Liver (tissue), 3 donors: Measurements from ENCODE around the gene APOD.

Experiments
- RXRA ChIP-seq, 2 donors: IDR thresholded peaks; 2 replicates each; pipeline ENCODE4 v1.6.1; 2017 to 2018; ENCODE audit warnings: antibody characterized with exemption in 2 of 2, mild to moderate bottlenecking in 1 of 2
- TAF1 ChIP-seq: conservative IDR thresholded peaks from 2 replicates; pipeline ENCODE4 v1.6.1; 2016; ENCODE audit warnings: antibody characterized with exemption, mild to moderate bottlenecking
- TF ChIP-seq, protein P1 (sequence below): fragments of 150-350 bp; IDR thresholded peaks from 2 replicates; pipeline ENCODE4 v1.5.1; 2017; ENCODE audit warnings: improper control_type of control experiment, low read depth, low read length; ENCODE audit not compliant: missing input control
- TF ChIP-seq, protein P2 (sequence below): IDR thresholded peaks from 2 replicates; pipeline ENCODE4 v1.6.1; 2016; ENCODE audit warnings: antibody characterized with exemption
- TF ChIP-seq, protein P3 (sequence below): IDR thresholded peaks from 2 replicates; pipeline ENCODE4 v1.6.1; 2016; ENCODE audit warnings: antibody characterized with exemption, mild to moderate bottlenecking
- donor health status: healthy.
- donor health status: healthy.

DNA sequence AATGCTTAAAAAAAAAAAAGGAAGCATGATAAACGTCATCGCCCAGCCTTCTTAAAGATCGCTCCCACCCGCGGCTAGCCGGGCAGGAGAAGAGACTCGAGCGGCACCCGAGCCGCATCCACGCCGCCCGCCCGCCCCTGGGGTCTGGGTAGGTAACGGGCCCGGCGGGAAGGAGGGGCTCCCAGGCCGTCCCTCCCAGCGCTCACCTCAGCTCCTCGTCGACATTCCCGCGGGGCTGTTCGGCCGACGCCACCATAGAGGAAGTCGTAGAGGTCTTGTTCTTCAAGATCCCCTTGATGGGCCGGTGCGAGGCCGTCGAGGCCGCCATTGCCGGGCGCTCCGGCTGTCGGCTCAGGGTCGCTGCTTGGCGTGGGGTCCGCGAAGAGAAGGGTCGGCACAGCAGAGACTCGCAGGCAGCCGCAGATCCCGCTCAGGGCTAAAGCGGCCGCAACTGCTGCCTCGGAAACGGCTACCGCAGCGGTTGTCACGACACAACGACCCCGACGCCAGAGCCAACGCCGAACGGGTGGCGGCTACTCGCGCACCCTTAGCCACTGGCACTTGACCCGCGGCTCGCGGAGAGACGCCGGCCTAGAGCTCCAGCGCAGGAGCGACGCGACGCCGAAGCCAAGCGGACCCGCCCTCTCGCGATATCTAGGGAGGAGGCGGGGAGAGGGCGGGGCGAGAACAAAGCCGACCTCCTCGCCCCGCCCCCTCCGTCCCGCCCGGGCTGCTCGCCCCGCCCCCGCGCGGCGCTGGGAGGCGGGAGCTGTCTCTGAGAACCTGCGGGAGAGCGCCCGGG is 40.8 kb downstream of the APOD start, which contains the start of gene PPP1R2:
- TF ChIP-seq, protein P1, sequence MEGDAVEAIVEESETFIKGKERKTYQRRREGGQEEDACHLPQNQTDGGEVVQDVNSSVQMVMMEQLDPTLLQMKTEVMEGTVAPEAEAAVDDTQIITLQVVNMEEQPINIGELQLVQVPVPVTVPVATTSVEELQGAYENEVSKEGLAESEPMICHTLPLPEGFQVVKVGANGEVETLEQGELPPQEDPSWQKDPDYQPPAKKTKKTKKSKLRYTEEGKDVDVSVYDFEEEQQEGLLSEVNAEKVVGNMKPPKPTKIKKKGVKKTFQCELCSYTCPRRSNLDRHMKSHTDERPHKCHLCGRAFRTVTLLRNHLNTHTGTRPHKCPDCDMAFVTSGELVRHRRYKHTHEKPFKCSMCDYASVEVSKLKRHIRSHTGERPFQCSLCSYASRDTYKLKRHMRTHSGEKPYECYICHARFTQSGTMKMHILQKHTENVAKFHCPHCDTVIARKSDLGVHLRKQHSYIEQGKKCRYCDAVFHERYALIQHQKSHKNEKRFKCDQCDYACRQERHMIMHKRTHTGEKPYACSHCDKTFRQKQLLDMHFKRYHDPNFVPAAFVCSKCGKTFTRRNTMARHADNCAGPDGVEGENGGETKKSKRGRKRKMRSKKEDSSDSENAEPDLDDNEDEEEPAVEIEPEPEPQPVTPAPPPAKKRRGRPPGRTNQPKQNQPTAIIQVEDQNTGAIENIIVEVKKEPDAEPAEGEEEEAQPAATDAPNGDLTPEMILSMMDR: no peak
- no peak for TF ChIP-seq RXRA (IDR thresholded peaks at IDR 0.05)
- TF ChIP-seq TAF1: peak; percentile 76
- TF ChIP-seq, protein P2, sequence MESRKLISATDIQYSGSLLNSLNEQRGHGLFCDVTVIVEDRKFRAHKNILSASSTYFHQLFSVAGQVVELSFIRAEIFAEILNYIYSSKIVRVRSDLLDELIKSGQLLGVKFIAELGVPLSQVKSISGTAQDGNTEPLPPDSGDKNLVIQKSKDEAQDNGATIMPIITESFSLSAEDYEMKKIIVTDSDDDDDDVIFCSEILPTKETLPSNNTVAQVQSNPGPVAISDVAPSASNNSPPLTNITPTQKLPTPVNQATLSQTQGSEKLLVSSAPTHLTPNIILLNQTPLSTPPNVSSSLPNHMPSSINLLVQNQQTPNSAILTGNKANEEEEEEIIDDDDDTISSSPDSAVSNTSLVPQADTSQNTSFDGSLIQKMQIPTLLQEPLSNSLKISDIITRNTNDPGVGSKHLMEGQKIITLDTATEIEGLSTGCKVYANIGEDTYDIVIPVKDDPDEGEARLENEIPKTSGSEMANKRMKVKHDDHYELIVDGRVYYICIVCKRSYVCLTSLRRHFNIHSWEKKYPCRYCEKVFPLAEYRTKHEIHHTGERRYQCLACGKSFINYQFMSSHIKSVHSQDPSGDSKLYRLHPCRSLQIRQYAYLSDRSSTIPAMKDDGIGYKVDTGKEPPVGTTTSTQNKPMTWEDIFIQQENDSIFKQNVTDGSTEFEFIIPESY: peak; percentile 98
- TF ChIP-seq, protein P3, sequence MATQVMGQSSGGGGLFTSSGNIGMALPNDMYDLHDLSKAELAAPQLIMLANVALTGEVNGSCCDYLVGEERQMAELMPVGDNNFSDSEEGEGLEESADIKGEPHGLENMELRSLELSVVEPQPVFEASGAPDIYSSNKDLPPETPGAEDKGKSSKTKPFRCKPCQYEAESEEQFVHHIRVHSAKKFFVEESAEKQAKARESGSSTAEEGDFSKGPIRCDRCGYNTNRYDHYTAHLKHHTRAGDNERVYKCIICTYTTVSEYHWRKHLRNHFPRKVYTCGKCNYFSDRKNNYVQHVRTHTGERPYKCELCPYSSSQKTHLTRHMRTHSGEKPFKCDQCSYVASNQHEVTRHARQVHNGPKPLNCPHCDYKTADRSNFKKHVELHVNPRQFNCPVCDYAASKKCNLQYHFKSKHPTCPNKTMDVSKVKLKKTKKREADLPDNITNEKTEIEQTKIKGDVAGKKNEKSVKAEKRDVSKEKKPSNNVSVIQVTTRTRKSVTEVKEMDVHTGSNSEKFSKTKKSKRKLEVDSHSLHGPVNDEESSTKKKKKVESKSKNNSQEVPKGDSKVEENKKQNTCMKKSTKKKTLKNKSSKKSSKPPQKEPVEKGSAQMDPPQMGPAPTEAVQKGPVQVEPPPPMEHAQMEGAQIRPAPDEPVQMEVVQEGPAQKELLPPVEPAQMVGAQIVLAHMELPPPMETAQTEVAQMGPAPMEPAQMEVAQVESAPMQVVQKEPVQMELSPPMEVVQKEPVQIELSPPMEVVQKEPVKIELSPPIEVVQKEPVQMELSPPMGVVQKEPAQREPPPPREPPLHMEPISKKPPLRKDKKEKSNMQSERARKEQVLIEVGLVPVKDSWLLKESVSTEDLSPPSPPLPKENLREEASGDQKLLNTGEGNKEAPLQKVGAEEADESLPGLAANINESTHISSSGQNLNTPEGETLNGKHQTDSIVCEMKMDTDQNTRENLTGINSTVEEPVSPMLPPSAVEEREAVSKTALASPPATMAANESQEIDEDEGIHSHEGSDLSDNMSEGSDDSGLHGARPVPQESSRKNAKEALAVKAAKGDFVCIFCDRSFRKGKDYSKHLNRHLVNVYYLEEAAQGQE: peak; percentile 80
